Measurements from ENCODE around the gene SCT.

DNA sequence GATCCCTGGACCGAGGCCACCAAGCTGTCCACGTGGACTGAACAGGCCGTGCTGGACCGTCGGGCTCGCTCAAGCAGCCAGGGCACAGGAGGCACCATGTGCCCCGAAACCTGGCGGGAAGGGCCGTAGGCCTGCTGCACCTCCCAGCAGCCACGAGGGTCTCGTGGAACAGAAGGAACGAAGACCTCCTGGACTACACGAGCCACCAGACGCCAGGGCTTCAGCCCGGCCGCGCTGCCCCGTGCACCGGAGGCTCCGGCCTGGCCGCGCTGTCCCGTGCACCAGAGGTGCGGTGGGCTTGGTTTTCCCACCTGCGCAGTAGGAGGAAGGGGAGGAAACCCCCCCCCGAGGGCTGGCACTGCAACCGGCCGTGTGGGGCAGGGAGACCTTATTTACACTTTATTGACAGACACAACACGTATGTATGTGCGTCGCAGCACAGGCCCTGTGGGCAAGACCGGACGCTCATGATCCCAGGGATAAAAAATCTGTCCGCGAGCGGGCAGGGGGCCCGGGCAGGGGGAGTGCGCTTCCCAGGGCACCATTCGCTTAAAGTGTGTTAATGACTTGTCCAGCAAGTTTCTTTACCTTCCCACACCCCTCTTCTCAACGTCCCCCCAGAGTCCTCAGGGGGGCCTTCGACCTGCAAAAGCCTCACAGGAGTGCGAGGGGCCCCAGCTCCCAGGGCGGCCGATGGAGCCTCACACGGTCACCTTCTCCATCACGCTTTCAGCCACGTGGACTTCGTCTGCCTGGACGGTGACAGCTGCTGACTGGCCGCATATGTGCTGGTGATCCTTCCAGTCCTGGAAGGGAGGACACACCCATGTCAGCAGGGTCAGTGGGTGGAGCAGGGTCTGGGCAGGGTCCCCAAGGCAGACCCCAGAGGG, 17.1 kb upstream of the SCT start:
- no peak for TF ChIP-seq CTCF (IDR thresholded peaks at IDR 0.05; ENCODE audit: low read length)
- no peak for TF ChIP-seq EZH2 (IDR thresholded peaks at IDR 0.05; ENCODE audit: borderline replicate concordance, low read length)

Data from OCI-LY1 (cell line).